SKM-1 (cell line): ENCODE data around the gene HNRNPM.

Source experiments
- DNase-seq: peaks from one replicate; lab custom pipeline; 2025; ENCODE audit not compliant: unreplicated experiment; lab: John Stamatoyannopoulos, UW

HNRNPM gene

GRCh38 chr19:8485561-8486371, 41.0 kb downstream of the HNRNPM start:
- no peak for DNase-seq

GRCh38 chr19:8486661-8487136, 41.9 kb downstream of the HNRNPM start:
- DNase-seq, result no peak

GRCh38 chr19:8487137-8487851, 42.5 kb downstream of the HNRNPM start:
- DNase-seq, result peak; percentile 90

GRCh38 chr19:8488365-8488764, 43.6 kb downstream of the HNRNPM start:
- DNase-seq, result no peak

- DNase-seq, result no peak
Observed at GRCh38 chr19:8489561-8490394, 45.0 kb downstream of the HNRNPM start.

- DNase-seq, result no peak
Observed at GRCh38 chr19:8490395-8490760, 45.6 kb downstream of the HNRNPM start.

GRCh38 chr19:8490873-8491272, 46.1 kb downstream of the HNRNPM start:
- no peak for DNase-seq

GRCh38 chr19:8491574-8491973, 46.8 kb downstream of the HNRNPM start:
- no peak for DNase-seq

GRCh38 chr19:8494158-8494557, 49.4 kb downstream of the HNRNPM start:
- peak; percentile 92 for DNase-seq

GRCh38 chr19:8498295-8498694, 53.5 kb downstream of the HNRNPM start:
- DNase-seq, result no peak

GRCh38 chr19:8499048-8499833, 54.5 kb downstream of the HNRNPM start:
- DNase-seq, result no peak

GRCh38 chr19:8500158-8500557, 55.4 kb downstream of the HNRNPM start:
- peak; percentile 88 for DNase-seq

GRCh38 chr19:8501516-8501915, 56.7 kb downstream of the HNRNPM start:
- DNase-seq, result no peak

GRCh38 chr19:8501981-8502380, 57.2 kb downstream of the HNRNPM start:
- peak; percentile 49 for DNase-seq

- no peak for DNase-seq
Observed at GRCh38 chr19:8503510-8503909, 58.7 kb downstream of the HNRNPM start.

GRCh38 chr19:8504171-8504570, 59.4 kb downstream of the HNRNPM start:
- peak; percentile 30 for DNase-seq

GRCh38 chr19:8504919-8505318, 60.1 kb downstream of the HNRNPM start:
- no peak for DNase-seq

GRCh38 chr19:8505680-8506401, 61.1 kb downstream of the HNRNPM start:
- peak; percentile 21 for DNase-seq

GRCh38 chr19:8506402-8506957, 61.7 kb downstream of the HNRNPM start:
- DNase-seq, result no peak
